Epithelial cell of esophagus (primary cell): Measurements from ENCODE around the gene CHD6.

Source experiments
- DNase-seq: peaks from one replicate; pipeline ENCODE4 v3.0.0; 2010; ENCODE audit warnings: low read depth
- H3K4me3 ChIP-seq: 2 replicates; pipeline ENCODE4 v1.5.1; 2011; ENCODE audit warnings: mild to moderate bottlenecking, low read length, control low read depth
- TF ChIP-seq, protein P1 (sequence below): IDR thresholded peaks from 2 replicates; pipeline ENCODE4 v1.5.1; 2011; ENCODE audit warnings: low read depth, mild to moderate bottlenecking, low read length, control low read depth, inconsistent platforms; ENCODE audit not compliant: insufficient read depth; ENCODE audit errors: missing control alignments

Gene CHD6

DNA sequence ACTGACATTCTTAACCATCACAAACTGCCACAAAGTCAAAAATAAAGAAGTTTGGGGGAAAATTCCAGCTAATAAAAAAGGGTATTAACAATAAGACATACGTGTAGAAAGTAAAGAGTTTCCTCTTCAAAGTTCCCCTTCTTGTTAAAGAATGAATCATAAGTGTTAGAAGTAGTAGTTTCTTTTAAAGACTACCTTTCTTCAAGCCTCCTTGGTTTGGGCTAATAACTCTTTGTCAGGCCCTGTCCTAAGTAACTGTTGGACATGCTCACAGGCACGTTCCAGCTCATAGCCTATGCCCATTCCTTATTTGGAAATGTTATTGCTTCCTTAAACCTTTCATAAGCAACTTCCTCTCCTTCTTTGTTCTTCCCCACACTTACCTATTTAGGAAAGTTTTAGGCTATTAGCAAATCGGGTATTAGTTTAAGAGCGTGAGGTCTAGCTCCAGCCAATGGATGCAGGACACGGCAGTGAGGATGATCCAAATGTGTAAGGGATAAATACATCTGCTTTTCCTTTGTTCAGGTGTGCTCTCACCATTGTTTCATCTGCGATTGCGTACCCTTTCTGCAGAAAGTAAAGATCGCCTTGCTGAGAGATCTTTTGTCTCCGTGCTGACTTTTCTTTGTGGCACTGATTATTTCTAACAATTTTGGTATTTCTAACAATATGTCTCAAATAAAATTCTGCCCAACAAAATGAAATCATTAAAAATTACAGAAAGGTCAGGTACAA, 64.9 kb downstream of the CHD6 start:
- TF ChIP-seq, protein P1, sequence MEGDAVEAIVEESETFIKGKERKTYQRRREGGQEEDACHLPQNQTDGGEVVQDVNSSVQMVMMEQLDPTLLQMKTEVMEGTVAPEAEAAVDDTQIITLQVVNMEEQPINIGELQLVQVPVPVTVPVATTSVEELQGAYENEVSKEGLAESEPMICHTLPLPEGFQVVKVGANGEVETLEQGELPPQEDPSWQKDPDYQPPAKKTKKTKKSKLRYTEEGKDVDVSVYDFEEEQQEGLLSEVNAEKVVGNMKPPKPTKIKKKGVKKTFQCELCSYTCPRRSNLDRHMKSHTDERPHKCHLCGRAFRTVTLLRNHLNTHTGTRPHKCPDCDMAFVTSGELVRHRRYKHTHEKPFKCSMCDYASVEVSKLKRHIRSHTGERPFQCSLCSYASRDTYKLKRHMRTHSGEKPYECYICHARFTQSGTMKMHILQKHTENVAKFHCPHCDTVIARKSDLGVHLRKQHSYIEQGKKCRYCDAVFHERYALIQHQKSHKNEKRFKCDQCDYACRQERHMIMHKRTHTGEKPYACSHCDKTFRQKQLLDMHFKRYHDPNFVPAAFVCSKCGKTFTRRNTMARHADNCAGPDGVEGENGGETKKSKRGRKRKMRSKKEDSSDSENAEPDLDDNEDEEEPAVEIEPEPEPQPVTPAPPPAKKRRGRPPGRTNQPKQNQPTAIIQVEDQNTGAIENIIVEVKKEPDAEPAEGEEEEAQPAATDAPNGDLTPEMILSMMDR = no peak
- no peak overlapping the region for H3K4me3 ChIP-seq
- DNase-seq = peak; percentile 43

DNA sequence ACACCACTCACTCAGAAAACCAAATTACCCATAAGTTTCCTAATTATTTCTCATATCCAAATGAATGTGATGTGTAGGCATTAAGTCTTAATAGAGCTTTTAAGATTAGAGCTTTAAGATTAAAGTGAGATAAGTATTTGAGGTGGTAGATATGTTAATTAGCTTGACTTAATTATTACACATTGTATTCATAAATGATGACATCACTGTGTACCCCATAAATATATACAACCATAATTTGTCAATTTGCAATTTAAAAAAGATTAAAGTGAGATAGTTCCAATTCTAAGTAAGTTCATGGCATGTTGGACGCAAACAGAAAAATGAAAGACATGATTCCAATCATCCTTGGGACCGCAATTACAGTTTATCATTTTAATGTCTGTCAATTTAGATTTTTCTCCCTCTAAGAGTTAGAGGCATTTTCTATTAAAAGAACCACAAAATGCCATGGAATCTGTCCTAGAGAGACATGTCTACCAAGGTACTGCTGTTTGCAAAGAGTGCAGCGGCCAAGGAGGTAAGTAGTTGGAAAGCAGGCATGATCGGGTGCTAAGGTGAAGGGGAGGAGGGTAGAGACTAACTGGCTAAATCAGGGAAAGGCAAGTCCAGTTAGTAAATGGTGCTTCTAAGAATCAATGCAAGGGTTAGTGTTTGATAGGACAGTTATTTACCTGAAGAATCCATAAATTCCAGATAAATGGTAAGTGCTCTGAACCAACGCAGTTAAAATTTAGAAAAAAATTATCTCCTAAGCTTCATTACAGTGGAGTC, 65.7 kb downstream of the CHD6 start:
- H3K4me3 ChIP-seq = no peak overlapping the region
- TF ChIP-seq, protein P1 = no peak
- DNase-seq = no peak

DNA sequence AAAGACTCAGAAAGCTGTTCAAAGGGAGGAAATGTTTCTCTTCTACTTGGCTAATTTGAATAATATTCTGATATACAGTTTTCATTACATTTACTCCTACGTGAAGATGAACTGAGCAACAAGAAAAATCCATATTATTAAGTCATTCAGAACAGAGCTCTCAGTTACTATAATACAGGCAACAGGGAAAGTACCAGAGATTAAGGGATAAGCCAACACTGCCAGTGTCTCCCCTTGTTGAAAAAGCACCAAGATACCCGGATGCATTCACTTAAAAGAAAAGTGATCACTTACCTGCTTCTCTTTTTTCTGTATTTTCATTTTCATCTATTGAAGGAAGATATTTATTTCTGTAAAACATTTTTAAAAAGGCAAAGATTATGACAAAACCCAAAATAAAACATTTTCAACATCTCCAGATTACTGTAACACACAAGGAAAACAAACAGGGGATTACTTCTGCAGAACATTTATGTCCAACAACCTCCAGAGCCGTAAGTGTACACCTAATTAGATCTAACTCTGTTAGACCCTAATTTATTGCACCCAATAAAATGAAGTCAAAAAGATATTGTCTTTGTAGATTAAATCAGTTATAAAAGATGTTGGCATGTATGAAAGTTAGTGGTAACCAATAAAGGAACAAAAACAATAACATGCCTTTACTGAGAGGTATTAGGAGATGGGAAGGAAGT, 67.0 kb downstream of the CHD6 start:
- H3K4me3 ChIP-seq = no peak overlapping the region
- DNase-seq = no peak
- TF ChIP-seq, protein P1 = no peak

DNA sequence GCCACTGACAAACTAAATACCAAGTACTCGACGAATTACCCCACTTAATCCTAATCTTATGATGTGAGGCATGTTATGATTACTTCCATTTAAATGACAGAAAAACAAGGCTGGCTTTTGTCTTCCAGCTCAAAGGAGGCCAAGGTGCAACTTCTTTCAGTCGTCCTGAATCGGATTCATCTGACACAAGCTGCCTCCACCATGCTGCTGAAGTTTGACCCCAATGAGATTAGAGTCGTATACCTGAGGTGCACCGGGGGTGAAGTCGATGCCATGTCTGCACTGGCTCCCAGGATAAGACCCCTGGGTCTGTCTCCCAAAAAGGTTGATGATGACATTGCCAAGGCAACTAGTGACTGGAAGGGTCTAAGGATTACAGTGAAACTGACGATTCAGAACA, 71.0 kb downstream of the CHD6 start:
- DNase-seq = no peak
- TF ChIP-seq, protein P1 = no peak
- no peak overlapping the region for H3K4me3 ChIP-seq

DNA sequence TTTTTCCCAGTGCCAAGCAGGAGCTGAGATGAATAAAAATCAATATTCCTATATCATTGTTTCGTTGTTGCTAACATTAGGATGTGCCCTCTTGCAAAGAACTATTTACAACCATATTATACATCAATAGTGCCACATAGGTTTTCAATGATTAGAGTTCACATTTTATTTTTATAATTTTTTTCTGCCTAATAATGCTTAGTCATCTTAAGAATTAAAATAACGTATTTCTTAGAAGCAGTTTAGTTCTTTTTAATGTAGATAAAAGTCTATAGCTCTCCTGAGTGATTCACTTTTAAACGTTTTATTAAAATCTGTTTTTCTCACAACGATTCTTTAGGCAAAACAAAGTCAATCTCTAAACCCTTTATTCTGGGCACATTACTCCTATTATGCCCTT, 71.6 kb downstream of the CHD6 start:
- no peak for DNase-seq
- TF ChIP-seq, protein P1 = no peak
- H3K4me3 ChIP-seq = no peak overlapping the region

DNA sequence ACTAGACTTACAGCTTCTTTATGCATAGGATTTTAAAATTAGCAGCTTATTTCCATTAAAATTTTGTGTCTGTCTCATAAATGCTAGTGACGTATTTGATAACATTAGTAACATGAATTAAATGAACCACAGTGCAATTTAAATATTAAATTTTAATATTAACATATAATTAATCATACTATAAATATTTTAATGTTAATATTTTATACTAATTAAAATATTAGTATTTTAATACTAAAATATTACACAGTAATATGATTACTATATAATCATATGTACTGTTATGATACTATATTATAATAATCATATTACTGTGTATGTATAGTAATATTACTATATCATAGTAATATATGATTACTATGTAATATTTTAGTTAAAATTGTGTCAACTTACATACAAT, 73.7 kb downstream of the CHD6 start:
- no peak for DNase-seq
- TF ChIP-seq, protein P1 = no peak
- H3K4me3 ChIP-seq = no peak overlapping the region
